Activated naive CD4-positive, alpha-beta T cell treated with anti-CD3 and anti-CD28 coated beads for 36 hours (primary cell): ENCODE results near the gene SART1. TPM values are rescaled to one million over a fixed set of nuclear protein-coding genes. Genes with fewer than 3 reads are reported as not detected.
"Not testable (repeated sequence)": the region's sequence is repeated elsewhere in the genome, so short reads cannot be mapped to it uniquely, and the experiment has no call there.

Source experiments
- CTCF ChIA-PET: fragments of 350-600 bp; sonication (Branson Sonifier 250); formaldehyde crosslinking; loops from one replicate; lab custom pipeline; 2021; ENCODE audit warnings: antibody characterized with exemption; lab: Charles Lee
- DNase-seq: peaks from one replicate; pipeline ENCODE4 v3.0.0-alpha.2; 2020
- H3K27ac Mint-ChIP-seq: one replicate; pipeline ENCODE4 v1.8.0; 2021; ENCODE audit warnings: mild to moderate bottlenecking, mixed read lengths
- H3K27me3 Mint-ChIP-seq: one replicate; pipeline ENCODE4 v1.8.0; 2021; ENCODE audit warnings: low read depth, mixed read lengths
- H3K36me3 Mint-ChIP-seq: one replicate; pipeline ENCODE4 v1.8.0; 2021; ENCODE audit warnings: low read depth, mixed read lengths
- H3K4me1 Mint-ChIP-seq: one replicate; pipeline ENCODE4 v1.8.0; 2021; ENCODE audit warnings: low read depth, mixed read lengths
- H3K4me3 Mint-ChIP-seq: one replicate; pipeline ENCODE4 v1.8.0; 2021; ENCODE audit warnings: mild to moderate bottlenecking, moderate library complexity, mixed read lengths
- H3K9me3 Mint-ChIP-seq: one replicate; pipeline ENCODE4 v1.8.0; 2021; ENCODE audit warnings: mixed read lengths
- intact Hi-C: fragments of 100-400 bp; cut with micrococcal nuclease; formaldehyde crosslinking; loops from one replicate; pipeline ENCODE4 v1.15.1; 2023
- total RNA-seq, 2 experiments: library from RNA; stranded (reverse); gene quantifications; one replicate each; pipeline ENCODE4 v1.2.3, GENCODE V29; 2021

The SART1 gene
- total RNA-seq, 2 experiments from 2014 or later: 50.1 to 59.9 TPM

DNA sequence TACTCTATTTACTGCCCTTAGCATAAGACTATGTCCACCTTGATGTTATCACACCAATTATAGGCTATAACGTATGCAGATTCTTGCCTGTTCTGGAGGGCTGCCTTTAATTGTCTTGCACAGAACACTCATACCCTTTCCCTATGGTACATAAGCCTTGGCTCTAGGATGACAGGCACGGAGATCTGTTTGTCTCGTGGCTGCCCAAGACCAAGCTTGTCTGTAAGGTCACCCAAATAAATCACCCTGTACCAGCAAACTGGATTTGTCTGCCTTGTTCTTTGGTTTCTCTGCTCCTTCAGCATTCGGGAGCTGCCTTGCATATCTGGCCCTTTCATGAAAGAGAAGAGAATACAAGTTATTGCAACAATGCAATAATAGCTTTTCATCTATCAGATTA lies 23.8 kb upstream of the SART1 start:
- intact Hi-C loops: no loop called here
- Mint-ChIP-seq H3K4me1 (no peaks in the 10 kb centered on the region), H3K27me3 (no peaks in the 10 kb centered on the region), H3K4me3 (no peak overlapping the region), H3K27ac (no peak overlapping the region), H3K36me3 (no peaks in the 10 kb centered on the region), H3K9me3 (no peaks in the 10 kb centered on the region)
- CTCF ChIA-PET: interaction anchor here (0.8 kb wide), 1 partner anchor 10 kb away, joined by 3 read pairs; no protein-coding TSS in a partner anchor
- no peak for DNase-seq

DNA sequence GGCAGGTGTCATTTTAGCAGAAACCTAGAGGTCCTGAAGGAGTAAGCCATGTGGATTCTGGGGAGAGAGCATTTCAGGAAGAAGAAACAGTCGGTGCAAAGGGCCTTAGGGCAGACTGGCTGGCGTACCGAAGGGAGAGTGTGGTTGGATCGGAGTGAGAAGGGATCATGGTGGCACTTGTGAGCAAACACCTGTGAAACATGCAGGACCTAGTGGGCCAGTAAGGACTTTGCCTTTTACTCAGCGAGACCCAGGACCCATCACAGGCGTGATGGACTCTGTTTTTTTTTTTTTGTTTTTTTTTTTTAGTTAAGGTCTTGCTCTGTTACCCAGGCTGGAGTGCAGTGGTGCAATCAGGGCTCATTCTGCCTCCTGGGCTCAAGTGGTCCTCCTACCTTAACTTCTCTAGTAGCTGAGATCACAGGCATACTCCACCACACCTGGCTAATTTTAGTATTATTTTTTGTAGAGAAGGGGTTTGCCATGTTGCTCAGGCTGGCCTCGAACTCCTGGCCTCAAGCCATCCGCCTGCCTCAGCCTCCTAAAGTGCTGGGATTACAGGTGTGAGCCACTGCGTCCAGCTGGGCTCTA lies 19.7 kb upstream of the SART1 start:
- Mint-ChIP-seq H3K4me1 (no peaks in the 10 kb centered on the region), H3K27me3 (no peaks in the 10 kb centered on the region), H3K9me3 (no peaks in the 10 kb centered on the region), H3K4me3 (no peak overlapping the region), H3K36me3 (no peaks in the 10 kb centered on the region), H3K27ac (no peak overlapping the region)
- DNase-seq: no peak
- intact Hi-C loops: no loop called here
- CTCF ChIA-PET: no interaction called here

GRCh38 chr11:65942531-65942930 lies 19.0 kb upstream of the SART1 start:
- CTCF ChIA-PET: no interaction called here
- Mint-ChIP-seq H3K36me3 (no peaks in the 10 kb centered on the region), H3K4me1 (no peaks in the 10 kb centered on the region), H3K27ac (no peak overlapping the region), H3K27me3 (no peaks in the 10 kb centered on the region), H3K4me3 (no peak overlapping the region), H3K9me3 (no peaks in the 10 kb centered on the region)
- intact Hi-C loops: no loop called here
- no peak for DNase-seq

- Mint-ChIP-seq H3K27me3 (no peaks in the 10 kb centered on the region), H3K27ac (no peak overlapping the region), H3K4me3 (no peak overlapping the region), H3K4me1 (no peaks in the 10 kb centered on the region), H3K36me3 (no peaks in the 10 kb centered on the region), H3K9me3 (no peaks in the 10 kb centered on the region)
- intact Hi-C loops: no loop called here
- CTCF ChIA-PET: no interaction called here
- no peak for DNase-seq
Measured at GRCh38 chr11:65944191-65944590, 17.3 kb upstream of the SART1 start.

GRCh38 chr11:65944767-65945166 lies 16.8 kb upstream of the SART1 start:
- Mint-ChIP-seq H3K36me3 (no peaks in the 10 kb centered on the region), H3K9me3 (no peaks in the 10 kb centered on the region), H3K27ac (no peak overlapping the region), H3K4me1 (no peaks in the 10 kb centered on the region), H3K4me3 (no peak overlapping the region), H3K27me3 (no peaks in the 10 kb centered on the region)
- intact Hi-C loops: no loop called here
- no peak for DNase-seq
- CTCF ChIA-PET: no interaction called here

- CTCF ChIA-PET: no interaction called here
Measured at GRCh38 chr11:65945430-65945911, 16.1 kb upstream of the SART1 start, which contains the start of gene TSGA10IP. TSS of gene TSGA10IP (plus strand) at chr11:65945480. CDS start at chr11:65945676, 196 bp downstream.

GRCh38 chr11:65945941-65946558 lies 15.5 kb upstream of the SART1 start:
- Mint-ChIP-seq H3K4me1 (no peaks in the 10 kb centered on the region), H3K4me3 (no peak overlapping the region), H3K9me3 (no peaks in the 10 kb centered on the region), H3K27ac (no peak overlapping the region), H3K36me3 (no peaks in the 10 kb centered on the region), H3K27me3 (no peaks in the 10 kb centered on the region)
- intact Hi-C loops: no loop called here
- no peak for DNase-seq
- CTCF ChIA-PET: no interaction called here

More at GRCh38 chr11:65945430-65945911, 16.1 kb upstream of the SART1 start, which contains the start of gene TSGA10IP:
- no peaks in the 10 kb centered on the region for H3K27me3 Mint-ChIP-seq
- H3K4me1 Mint-ChIP-seq: no peaks in the 10 kb centered on the region
- intact Hi-C loops: no loop called here
- no peak for DNase-seq
- H3K27ac Mint-ChIP-seq: no peak within 1 kb of the TSS
- H3K9me3 Mint-ChIP-seq: no peaks in the 10 kb centered on the region
- H3K4me3 Mint-ChIP-seq: no peak within 1 kb of the TSS
- H3K36me3 Mint-ChIP-seq: no peaks in the 10 kb centered on the region

- Mint-ChIP-seq H3K9me3 (no peaks in the 10 kb centered on the region), H3K4me3 (no peak overlapping the region), H3K27me3 (no peaks in the 10 kb centered on the region), H3K4me1 (no peaks in the 10 kb centered on the region), H3K27ac (no peak overlapping the region), H3K36me3 (no peaks in the 10 kb centered on the region)
- no peak for DNase-seq
- CTCF ChIA-PET: no interaction called here
- intact Hi-C loops: no loop called here
Measured at GRCh38 chr11:65946655-65947054, 14.9 kb upstream of the SART1 start.

GRCh38 chr11:65947133-65947532 lies 14.4 kb upstream of the SART1 start:
- H3K27ac Mint-ChIP-seq: no peak overlapping the region
- no peak overlapping the region for H3K4me3 Mint-ChIP-seq
- CTCF ChIA-PET: no interaction called here
- intact Hi-C loops: no loop called here
- no peaks in the 10 kb centered on the region for H3K9me3 Mint-ChIP-seq
- no peaks in the 10 kb centered on the region for H3K36me3 Mint-ChIP-seq
- no peak for DNase-seq
- H3K4me1 Mint-ChIP-seq: no peaks in the 10 kb centered on the region
- H3K27me3 Mint-ChIP-seq: no peaks in the 10 kb centered on the region

DNA sequence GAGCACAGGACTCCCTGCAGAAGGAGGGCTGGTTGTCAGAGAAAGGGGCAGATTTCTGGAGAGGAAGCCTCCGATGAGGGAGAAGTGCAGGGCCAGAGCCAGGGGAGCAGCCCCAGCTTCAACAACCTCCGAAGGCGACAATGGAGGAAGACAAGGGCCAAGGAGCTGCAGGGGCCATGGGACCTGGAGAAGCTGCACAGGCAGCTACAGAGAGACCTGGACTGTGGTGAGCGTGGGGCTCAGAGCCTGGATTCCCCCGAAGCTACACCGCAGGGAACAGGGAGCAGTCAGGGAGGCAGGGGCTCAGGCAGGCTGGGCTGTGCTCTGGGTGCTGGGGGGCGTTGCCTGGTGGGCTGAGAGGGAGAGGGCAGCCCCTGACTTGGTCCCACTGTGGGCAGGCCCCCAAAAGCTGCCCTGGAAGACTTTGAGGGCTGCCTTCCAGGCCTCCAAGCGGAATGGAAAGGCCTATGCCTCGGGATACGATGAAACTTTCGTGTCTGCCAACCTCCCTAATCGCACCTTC lies 13.9 kb upstream of the SART1 start:
- H3K36me3 Mint-ChIP-seq: no peaks in the 10 kb centered on the region
- DNase-seq: no peak
- no peaks in the 10 kb centered on the region for H3K4me1 Mint-ChIP-seq
- no peak overlapping the region for H3K4me3 Mint-ChIP-seq
- CTCF ChIA-PET: no interaction called here
- H3K9me3 Mint-ChIP-seq: no peaks in the 10 kb centered on the region
- intact Hi-C loops: no loop called here
- no peak overlapping the region for H3K27ac Mint-ChIP-seq
- no peaks in the 10 kb centered on the region for H3K27me3 Mint-ChIP-seq

DNA sequence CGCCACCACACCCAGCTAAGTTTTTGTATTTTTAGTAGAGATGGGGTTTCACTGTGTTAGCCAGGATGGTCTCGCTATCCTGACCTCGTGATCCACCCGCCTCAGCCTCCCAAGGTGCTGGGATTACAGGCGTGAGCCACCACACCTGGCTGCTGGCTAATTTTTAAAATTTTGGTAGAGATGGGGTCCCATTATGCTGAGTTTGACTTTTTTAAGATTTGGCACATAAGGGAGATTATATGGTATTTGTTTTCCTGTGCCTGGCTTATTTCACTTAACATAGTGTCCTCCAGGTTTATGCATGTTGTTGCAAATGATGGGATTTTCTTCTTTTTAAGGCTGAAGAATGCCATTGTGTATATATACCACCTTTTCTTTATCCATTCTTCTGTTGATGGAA lies 10.8 kb upstream of the SART1 start:
- H3K4me1 Mint-ChIP-seq, H3K27me3 Mint-ChIP-seq, H3K36me3 Mint-ChIP-seq, DNase-seq, intact Hi-C loops, H3K27ac Mint-ChIP-seq, H3K9me3 Mint-ChIP-seq, H3K4me3 Mint-ChIP-seq: not testable (repeated sequence)
- CTCF ChIA-PET: interaction anchor here (0.6 kb wide), 1 partner anchor 66 kb away, joined by 3 read pairs; no protein-coding TSS in a partner anchor

DNA sequence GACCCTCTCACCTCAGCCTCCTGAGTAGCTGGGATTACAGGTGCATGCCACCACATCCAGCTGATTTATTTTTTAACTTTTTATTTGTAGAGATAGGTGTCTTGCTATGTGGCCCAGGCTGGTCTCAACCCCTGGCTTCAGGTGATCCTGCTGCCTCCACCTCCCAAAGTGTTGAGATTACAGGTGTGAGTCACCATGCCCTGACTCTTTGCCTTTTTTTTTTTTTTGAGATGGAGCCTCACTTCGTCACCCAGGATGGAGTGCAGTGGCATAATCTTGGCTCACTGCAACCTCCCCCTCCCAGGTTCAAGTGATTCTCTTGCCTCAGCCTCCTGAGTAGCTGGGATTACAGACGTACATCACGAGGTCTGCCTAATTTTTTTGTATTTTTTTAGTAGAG lies 9.9 kb upstream of the SART1 start:
- H3K36me3 Mint-ChIP-seq, H3K9me3 Mint-ChIP-seq, H3K4me3 Mint-ChIP-seq, intact Hi-C loops, H3K27ac Mint-ChIP-seq, DNase-seq, H3K27me3 Mint-ChIP-seq, H3K4me1 Mint-ChIP-seq: not testable (repeated sequence)
- CTCF ChIA-PET: interaction anchor here (0.7 to 1.1 kb wide), 3 partner anchors 12 to 94 kb away, joined by 3 to 4 read pairs (median 4); no protein-coding TSS in a partner anchor
